Stromal cell of bone marrow (primary cell): ENCODE measurements around the gene ZDHHC7.
"Not testable (repeated sequence)": the region's sequence is repeated elsewhere in the genome, so short reads cannot be mapped to it uniquely, and the experiment has no call there.

ENCODE experiments used
- DNase-seq: peaks from one replicate; pipeline ENCODE4 v3.0.0-alpha.2; 2012; ENCODE audit warnings: low read depth

Gene ZDHHC7

GRCh38 chr16:85042606-85043005 is 31.3 kb upstream of the ZDHHC7 start:
- no peak for DNase-seq

GRCh38 chr16:85042167-85042526 is 30.8 kb upstream of the ZDHHC7 start:
- no peak for DNase-seq

DNA sequence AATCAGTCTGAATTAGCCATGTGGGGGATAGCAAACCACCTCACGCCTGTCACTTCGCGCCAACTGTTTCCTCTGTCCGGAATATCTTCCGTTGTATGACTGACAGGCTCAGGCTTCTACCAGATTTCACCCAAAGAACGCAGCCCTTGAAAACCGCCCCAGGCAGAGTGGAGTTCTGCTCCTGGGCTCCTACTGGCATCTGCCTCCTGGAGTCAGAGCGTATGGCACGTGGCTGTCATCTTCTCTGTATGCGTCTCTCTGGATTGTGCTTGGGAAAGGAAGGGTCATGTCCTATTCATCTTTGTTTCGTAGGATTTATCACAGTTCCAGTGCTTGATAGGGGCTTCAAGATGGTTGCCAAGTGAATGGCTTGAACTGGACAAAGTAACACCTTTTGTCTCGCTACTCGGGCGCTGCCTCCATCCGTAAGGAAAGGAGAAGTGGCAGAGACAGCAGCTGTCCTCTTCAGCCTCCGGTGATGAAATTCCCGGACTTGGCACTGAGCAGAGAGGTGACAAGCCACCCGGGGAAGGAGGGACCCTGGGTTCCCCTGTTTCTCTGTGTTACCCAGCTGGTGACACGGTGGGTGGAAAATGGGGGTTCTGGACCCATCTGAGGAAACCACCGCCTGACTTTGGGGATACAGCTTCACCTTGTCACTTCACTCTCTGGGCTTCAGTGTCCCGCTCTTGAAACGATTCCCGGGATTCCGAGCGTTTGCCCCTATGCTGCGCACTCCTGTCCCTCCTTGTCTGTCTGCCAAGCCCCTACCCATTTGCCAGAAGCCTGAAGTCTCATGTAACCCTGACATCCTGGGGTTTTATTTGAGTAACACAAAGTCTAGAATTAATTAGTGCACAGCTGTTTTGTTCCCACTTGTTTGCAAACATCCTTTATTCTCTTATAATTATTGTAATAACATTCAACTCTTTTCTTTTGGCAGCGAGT is 30.2 kb upstream of the ZDHHC7 start:
- no peak for DNase-seq

- DNase-seq: no peak
Observed at GRCh38 chr16:85040685-85041084, 29.4 kb upstream of the ZDHHC7 start.

DNA sequence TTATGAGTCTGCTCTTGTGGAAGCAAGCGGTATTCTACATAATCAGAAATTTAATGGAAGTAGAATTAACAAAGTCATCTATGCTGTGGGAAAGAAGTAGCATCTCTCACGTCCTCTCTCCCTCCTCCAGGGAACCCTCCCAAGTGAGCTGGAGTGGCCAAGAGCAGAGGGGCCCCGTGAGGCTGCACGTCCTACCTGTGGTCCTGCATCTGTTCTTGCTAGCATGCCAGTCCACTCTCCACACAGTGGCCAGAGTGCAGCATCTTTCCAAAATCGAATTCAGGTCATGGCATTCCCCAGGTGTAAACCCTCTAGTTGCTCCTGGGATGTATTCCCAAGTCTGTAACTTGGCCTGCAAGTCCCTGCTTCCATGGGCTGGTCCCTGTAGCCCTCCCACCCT is 26.4 kb upstream of the ZDHHC7 start:
- no peak for DNase-seq

DNA sequence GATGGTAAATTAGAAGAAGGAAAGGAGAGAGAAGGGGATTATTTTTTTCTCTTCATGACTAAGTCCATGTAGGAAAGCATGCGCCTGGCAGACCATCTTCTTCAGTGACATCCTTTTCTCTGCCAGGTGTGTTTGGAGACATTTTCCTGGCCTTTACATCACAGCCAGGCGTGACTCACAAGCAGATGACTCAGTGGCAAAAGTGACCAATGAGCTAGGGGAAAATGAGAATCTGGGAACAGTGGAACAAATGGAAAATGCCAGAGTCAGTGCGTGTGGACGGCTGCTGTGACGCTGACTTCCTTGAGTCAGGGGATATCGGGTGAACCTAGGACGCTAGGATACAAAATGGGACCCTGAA is 25.7 kb upstream of the ZDHHC7 start:
- peak; percentile 57 for DNase-seq

- no peak for DNase-seq
Observed at GRCh38 chr16:85036236-85037049, 25.1 kb upstream of the ZDHHC7 start.

DNA sequence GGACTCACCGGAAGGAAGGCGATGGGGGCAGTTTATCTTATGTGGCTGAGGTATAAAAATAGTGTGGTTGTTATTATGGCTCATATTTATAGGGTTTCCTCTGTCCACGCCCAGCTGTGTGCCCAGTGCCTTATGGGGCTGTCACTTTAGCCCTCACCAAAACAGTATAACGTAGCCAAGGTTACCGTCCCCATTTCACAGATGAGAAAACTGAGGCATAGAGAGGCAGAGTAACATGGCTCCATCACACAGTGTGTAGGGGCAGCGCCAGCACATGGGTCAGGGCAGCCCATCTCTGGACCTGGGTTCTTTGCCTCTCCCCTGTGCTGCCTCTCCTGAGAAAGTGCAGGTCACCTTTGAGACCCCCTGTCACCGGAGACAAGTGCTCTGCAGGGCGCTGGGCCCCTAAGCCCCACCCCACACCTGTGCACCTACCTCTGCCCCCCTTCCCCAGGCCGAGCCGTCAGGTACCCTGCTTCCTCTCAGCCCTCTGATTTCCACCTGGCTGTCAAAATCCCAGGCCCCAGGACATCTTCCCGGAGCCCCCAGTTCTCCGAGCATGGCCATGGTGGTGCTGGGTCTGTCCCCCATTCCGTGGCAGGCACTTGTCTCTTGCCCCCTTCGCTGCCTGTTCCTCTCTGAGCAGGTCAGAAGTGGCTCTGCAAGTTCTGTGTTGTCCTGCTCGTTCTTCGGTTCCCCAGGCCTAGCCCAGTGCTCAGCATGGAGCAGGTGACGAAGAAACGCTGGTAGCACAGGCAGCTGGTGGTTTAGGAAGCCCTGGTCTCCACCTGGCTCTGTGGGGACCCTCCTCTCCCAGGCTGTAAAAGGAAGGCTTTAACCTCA is 23.5 kb upstream of the ZDHHC7 start:
- no peak for DNase-seq

DNA sequence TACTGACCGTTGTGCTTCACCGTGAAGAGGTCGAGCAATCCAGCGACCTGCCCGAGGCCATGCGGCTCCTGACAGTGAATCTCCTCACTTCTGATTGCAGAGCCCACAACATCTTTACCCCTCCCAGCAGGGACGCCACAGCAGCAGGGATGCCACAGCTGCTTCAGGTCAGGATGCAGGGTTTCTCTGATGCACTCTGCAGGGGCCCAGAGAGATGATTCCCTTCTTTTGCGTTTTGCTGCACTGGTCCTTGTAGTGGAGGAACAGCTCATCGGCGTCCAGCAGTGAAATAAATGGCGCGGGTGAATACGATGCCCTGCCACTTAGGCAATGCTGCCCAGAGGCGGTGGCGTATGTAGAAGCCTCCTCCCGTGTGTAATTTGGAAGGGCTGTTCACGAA is 21.8 kb upstream of the ZDHHC7 start:
- DNase-seq: no peak

- not testable (repeated sequence) for DNase-seq
Observed at GRCh38 chr16:85032187-85032586, 20.9 kb upstream of the ZDHHC7 start.

GRCh38 chr16:85031451-85031850 is 20.1 kb upstream of the ZDHHC7 start:
- no peak for DNase-seq

DNA sequence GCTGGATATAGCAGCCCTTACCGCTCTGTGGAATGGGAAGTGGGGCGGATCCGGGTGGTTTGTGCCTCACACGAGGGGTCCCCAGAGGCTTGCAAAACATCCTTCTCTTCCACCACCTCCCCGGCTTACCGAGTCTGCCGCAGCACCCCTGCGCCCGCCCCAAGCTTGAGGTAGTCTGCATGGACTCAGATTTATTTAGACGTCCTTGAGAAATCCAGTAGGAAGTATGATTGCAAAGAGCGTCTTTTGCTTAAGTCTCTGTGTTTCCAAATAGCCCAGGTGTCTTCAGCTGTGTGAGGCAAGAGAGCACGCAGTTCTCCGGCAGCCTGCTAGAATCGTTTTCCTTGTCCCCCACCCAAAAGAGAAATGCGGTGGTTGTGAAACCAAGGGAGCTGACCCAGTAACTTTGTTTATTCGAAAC is 18.7 kb upstream of the ZDHHC7 start:
- DNase-seq: no peak

- no peak for DNase-seq
Observed at GRCh38 chr16:85029408-85029784, 18.1 kb upstream of the ZDHHC7 start.

DNA sequence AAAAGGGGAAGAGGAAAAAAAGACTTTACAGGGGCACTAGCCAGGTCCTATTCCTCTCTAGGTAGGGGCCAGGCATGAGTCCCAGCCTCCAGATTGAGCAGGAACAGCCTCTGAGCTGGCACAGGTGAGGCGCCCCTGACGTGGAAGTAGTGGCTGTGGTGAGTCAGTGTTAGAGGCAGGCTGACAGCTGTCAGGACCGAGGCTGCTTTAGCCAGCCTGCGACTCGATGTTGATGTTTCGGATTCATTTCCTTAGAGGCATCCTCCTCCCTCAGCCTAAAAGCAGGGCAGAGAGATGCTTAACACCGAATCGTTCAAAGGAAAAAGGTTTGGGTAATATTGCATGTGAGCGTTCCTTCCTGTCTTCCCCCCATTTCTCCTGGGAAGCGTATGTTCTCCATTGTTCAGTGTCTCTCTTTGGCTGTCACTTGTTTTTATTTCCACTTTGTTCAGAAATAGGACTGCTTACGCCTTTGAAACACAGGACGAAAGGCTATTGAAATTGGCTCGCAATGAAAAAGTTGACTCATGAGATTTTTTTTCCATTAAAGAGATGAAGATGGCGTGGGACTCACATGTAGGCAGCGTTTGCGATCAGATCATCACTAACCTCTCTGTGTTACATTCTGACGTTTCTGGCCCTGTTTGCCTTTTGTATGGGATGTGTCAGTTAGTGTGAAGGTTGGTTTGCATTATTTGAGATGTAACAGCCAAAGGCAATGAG is 17.5 kb upstream of the ZDHHC7 start:
- DNase-seq: peak; percentile 74

DNA sequence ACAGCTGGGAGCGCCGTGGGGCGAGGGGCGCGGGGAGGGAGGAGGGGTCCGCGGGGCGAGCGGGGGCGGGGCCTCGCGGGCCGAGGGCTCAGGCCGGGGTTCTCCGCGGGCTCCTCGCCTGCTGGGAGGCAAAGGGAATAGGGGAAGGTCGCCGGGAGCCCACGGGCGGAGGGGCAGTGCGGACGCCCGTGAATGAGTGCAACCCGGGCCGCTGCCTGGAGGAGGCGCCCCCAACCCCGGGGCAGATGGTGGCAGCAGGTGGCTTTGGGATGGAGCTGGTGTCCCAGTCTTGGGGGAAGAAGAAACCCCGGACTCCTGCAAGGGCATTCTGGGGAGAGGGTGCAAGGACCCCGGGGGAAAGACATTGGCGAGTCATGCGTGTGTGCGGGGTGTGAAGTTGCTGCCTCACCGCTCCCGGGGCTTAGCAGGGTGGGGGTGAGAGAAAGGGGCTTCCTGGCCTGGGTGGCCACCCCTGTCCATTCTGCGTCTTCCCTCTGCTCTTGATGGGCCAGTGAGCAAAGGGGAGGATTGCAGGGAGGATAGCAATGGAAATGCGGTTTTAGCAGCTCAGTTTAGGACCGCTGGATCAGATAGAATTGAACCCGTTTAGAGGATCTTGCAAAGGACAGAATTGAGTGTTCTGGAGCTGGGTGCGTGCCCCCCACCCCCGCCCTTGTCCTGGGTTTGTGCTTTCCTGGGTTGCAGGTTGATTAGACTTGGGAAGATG is 16.8 kb upstream of the ZDHHC7 start:
- DNase-seq: no peak

GRCh38 chr16:85027349-85027957 is 16.1 kb upstream of the ZDHHC7 start, which contains the start of gene KIAA0513:
TSS of gene KIAA0513 (plus strand) at chr16:85027795. CDS start at chr16:85067072, 39,277 bp downstream.
- DNase-seq: peak; percentile 85

GRCh38 chr16:85026703-85027102 is 15.4 kb upstream of the ZDHHC7 start:
- no peak for DNase-seq

GRCh38 chr16:85025781-85026653 is 14.7 kb upstream of the ZDHHC7 start:
- DNase-seq: no peak

GRCh38 chr16:85019659-85020245 is 8.4 kb upstream of the ZDHHC7 start:
- no peak for DNase-seq
